OCI-LY3 (cell line): ENCODE results near the gene ELF5.

Experiments
- CTCF ChIP-seq: fragments of 200-600, 300-600 bp; sonication (generic); IDR thresholded peaks from 2 replicates; pipeline ENCODE4 v1.5.1; 2014; ENCODE audit warnings: antibody characterized with exemption, low read length, low read depth
- EZH2phosphoT487 ChIP-seq: fragments of 200-600 bp; shearing (Covaris generic); IDR thresholded peaks from 2 replicates; pipeline ENCODE4 v1.6.1; 2018; ENCODE audit warnings: antibody characterized with exemption, mixed run types, low read depth

- TF ChIP-seq CTCF (no peak), EZH2phosphoT487 (no peak)
These were observed 8.6 kb upstream of the ELF5 start for GRCh38 chr11:34522188-34522587.
